H1 (cell line): ENCODE data around the gene ARHGAP15. TPM values are rescaled to one million over a fixed set of nuclear protein-coding genes. Genes with fewer than 3 reads are reported as not detected.

Source experiments
- CTCF ChIA-PET: fragments of 300-600 bp; sonication (Branson Sonifier 250); formaldehyde crosslinking; loops from one replicate; lab custom pipeline; 2021; ENCODE audit not compliant: partially characterized antibody; lab: Charles Lee
- POLR2A ChIA-PET: fragments of 300-600 bp; sonication (Branson Sonifier 250); formaldehyde crosslinking; loops from one replicate; lab custom pipeline; 2021; ENCODE audit warnings: inconsistent platforms; ENCODE audit not compliant: partially characterized antibody; lab: Charles Lee
- DNase-seq, 2 experiments: peaks; one replicate each; pipeline versions ENCODE4 v3.0.0 to v3.0.0-alpha.2; 2010 to 2022; ENCODE audit warnings: low spot score in 2 of 2, low read depth in 1 of 2, mixed read lengths in 1 of 2
- FAIRE-seq: peaks from 2 replicates; lab custom pipeline; 2011; peaks lifted over from hg19 to GRCh38; lab: Jason Lieb, UNC
- H2AFZ ChIP-seq: 2 replicates; pipeline ENCODE4 v1.8.1; 2012; ENCODE audit warnings: low read length, inconsistent platforms
- H2AK5ac ChIP-seq: 2 replicates; pipeline ENCODE4 v1.6.1; 2013; ENCODE audit warnings: low read depth, low read length
- H2BK120ac ChIP-seq: replicated peaks from 2 replicates; pipeline ENCODE3; 2013; ENCODE audit warnings: low read depth, low read length, inconsistent platforms
- H2BK12ac ChIP-seq: 2 replicates; pipeline ENCODE4 v1.6.1; 2013; ENCODE audit warnings: low read depth, low read length
- H2BK15ac ChIP-seq: 2 replicates; pipeline ENCODE4 v1.6.1; 2013; ENCODE audit warnings: low read length
- H2BK20ac ChIP-seq: 2 replicates; pipeline ENCODE4 v1.6.1; 2013; ENCODE audit warnings: low read length
- H2BK5ac ChIP-seq: 2 replicates; pipeline ENCODE4 v1.6.1; 2013; ENCODE audit warnings: low read depth, low read length
- H3K14ac ChIP-seq: 2 replicates; pipeline ENCODE4 v1.6.1; 2013; ENCODE audit warnings: inconsistent platforms; ENCODE audit not compliant: insufficient read length
- H3K18ac ChIP-seq: 2 replicates; pipeline ENCODE4 v1.6.1; 2013; ENCODE audit warnings: low read length; ENCODE audit errors: extremely low read depth
- H3K23ac ChIP-seq: 2 replicates; pipeline ENCODE4 v1.6.1; 2013; ENCODE audit warnings: inconsistent platforms; ENCODE audit not compliant: insufficient read length
- H3K23me2 ChIP-seq: 2 replicates; pipeline ENCODE4 v1.6.1; 2013; ENCODE audit warnings: low read depth, low read length
- H3K27ac ChIP-seq: 2 replicates; pipeline ENCODE4 v1.6.1; 2011; ENCODE audit warnings: low read depth, low read length, inconsistent platforms
- H3K27me3 ChIP-seq, 4 experiments: replicated peaks in 1 of 4; 1 replicate in 1 of 4; 2 replicates in 3 of 4; pipeline versions ENCODE4 v1.6.1 to v1.8.1; 2011 to 2013; ENCODE audit warnings: low read length in 3 of 4, mild to moderate bottlenecking in 3 of 4, inconsistent platforms in 2 of 4, mixed read lengths in 2 of 4, moderate library complexity in 1 of 4; ENCODE audit not compliant: control insufficient read depth in 3 of 4, insufficient read depth in 3 of 4; ENCODE audit errors: extremely low read depth in 1 of 4
- H3K36me3 ChIP-seq, 4 experiments: 2 replicates each; pipeline versions ENCODE4 v1.6.1 to v1.8.1; 2011 to 2013; ENCODE audit warnings: mild to moderate bottlenecking in 4 of 4, low read length in 3 of 4, moderate library complexity in 2 of 4, control low read depth in 1 of 4, inconsistent platforms in 1 of 4; ENCODE audit not compliant: insufficient read depth in 4 of 4, control insufficient read depth in 2 of 4
- H3K4ac ChIP-seq: replicated peaks from 2 replicates; pipeline ENCODE3; 2013; ENCODE audit warnings: low read length, low read depth, mixed read lengths, inconsistent platforms; ENCODE audit not compliant: insufficient read length
- H3K4me1 ChIP-seq, 4 experiments: replicated peaks in 1 of 4; 1 replicate in 1 of 4; 2 replicates in 3 of 4; pipeline versions ENCODE4 v1.6.1 to v1.8.1; 2011 to 2013; ENCODE audit warnings: low read length in 3 of 4, inconsistent platforms in 2 of 4, mixed read lengths in 1 of 4; ENCODE audit not compliant: insufficient read depth in 4 of 4, control insufficient read depth in 3 of 4
- H3K4me2 ChIP-seq, 2 experiments: 2 replicates each; pipeline versions ENCODE4 v1.6.1 to v1.8.1; 2011 to 2013; ENCODE audit warnings: low read depth in 2 of 2, low read length in 2 of 2, control low read depth in 1 of 2, inconsistent platforms in 1 of 2, mild to moderate bottlenecking in 1 of 2; ENCODE audit not compliant: insufficient read depth in 1 of 2
- H3K4me3 ChIP-seq, 4 experiments: fragments of 200-600, 300-600 bp in 1 of 4; sonication (generic), shearing (Covaris generic), sonication (Bioruptor Twin) in 1 of 4; 2 replicates each; pipeline versions ENCODE4 v1.5.1 to v1.8.1; 2011 to 2016; ENCODE audit warnings: low read length in 4 of 4, low read depth in 3 of 4, control low read depth in 2 of 4, inconsistent platforms in 2 of 4, mild to moderate bottlenecking in 2 of 4, mixed read lengths in 1 of 4, moderate library complexity in 1 of 4; ENCODE audit not compliant: insufficient read depth in 2 of 4; ENCODE audit errors: extremely low read depth in 1 of 4
- H3K56ac ChIP-seq: replicated peaks from 2 replicates; pipeline ENCODE3; 2013; ENCODE audit warnings: low read depth, mild to moderate bottlenecking, mixed read lengths, low read length, inconsistent platforms; ENCODE audit not compliant: insufficient read length
- H3K79me1 ChIP-seq: 2 replicates; pipeline ENCODE4 v1.6.1; 2013; ENCODE audit warnings: low read depth, low read length, control low read depth
- H3K79me2 ChIP-seq, 2 experiments: 2 replicates each; pipeline versions ENCODE4 v1.6.1 to v1.8.1; 2012 to 2013; ENCODE audit warnings: low read length in 2 of 2, mild to moderate bottlenecking in 2 of 2, inconsistent platforms in 1 of 2; ENCODE audit not compliant: insufficient read depth in 2 of 2, control insufficient read depth in 1 of 2
- H3K9ac ChIP-seq, 4 experiments: replicated peaks in 1 of 4; 1 replicate in 1 of 4; 2 replicates in 3 of 4; pipeline versions ENCODE4 v1.6.1 to v1.8.1; 2011 to 2013; ENCODE audit warnings: low read depth in 3 of 4, low read length in 3 of 4, control low read depth in 2 of 4, mild to moderate bottlenecking in 2 of 4, moderate library complexity in 2 of 4, inconsistent platforms in 1 of 4; ENCODE audit errors: extremely low read depth in 1 of 4
- H3K9me3 ChIP-seq, 2 experiments: 2 replicates each; pipeline versions ENCODE4 v1.6.1 to v1.8.1; 2012 to 2013; ENCODE audit warnings: mild to moderate bottlenecking in 2 of 2, moderate library complexity in 2 of 2, control low read depth in 1 of 2, inconsistent platforms in 1 of 2, low read depth in 1 of 2, low read length in 1 of 2, mixed read lengths in 1 of 2; ENCODE audit not compliant: insufficient read depth in 2 of 2
- H4K20me1 ChIP-seq, 2 experiments: replicated peaks in 1 of 2; 2 replicates each; pipeline versions ENCODE3 to v1.8.1; 2011 to 2013; ENCODE audit warnings: inconsistent platforms in 2 of 2, low read length in 2 of 2, mild to moderate bottlenecking in 1 of 2; ENCODE audit not compliant: insufficient read depth in 2 of 2, control insufficient read depth in 1 of 2
- H4K5ac ChIP-seq: 2 replicates; pipeline ENCODE4 v1.6.1; 2013; ENCODE audit warnings: low read length, low read depth, mixed read lengths, inconsistent platforms; ENCODE audit not compliant: insufficient read length
- H4K8ac ChIP-seq: 2 replicates; pipeline ENCODE4 v1.8.0; 2013; ENCODE audit warnings: mild to moderate bottlenecking, moderate library complexity, low read length, inconsistent platforms; ENCODE audit not compliant: insufficient read depth; ENCODE audit errors: extremely low read depth
- H4K91ac ChIP-seq: replicated peaks from 2 replicates; pipeline ENCODE3; 2013; ENCODE audit warnings: low read length, mixed read lengths, inconsistent platforms; ENCODE audit not compliant: insufficient read length
- CEBPB ChIP-seq: IDR thresholded peaks from 2 replicates; pipeline ENCODE4 v1.6.1; 2012; ENCODE audit warnings: low read depth, low read length
- EP300 ChIP-seq, 2 experiments: IDR thresholded peaks; 1 replicate in 1 of 2; 2 replicates in 1 of 2; pipeline ENCODE4 v1.6.1; 2011 to 2012; ENCODE audit warnings: low read depth in 2 of 2, low read length in 2 of 2, mild to moderate bottlenecking in 2 of 2, borderline replicate concordance in 1 of 2, inconsistent platforms in 1 of 2, moderate library complexity in 1 of 2
- FOSL1 ChIP-seq: IDR thresholded peaks from 2 replicates; pipeline ENCODE4 v1.6.1; 2011; ENCODE audit warnings: mild to moderate bottlenecking, low read depth, low read length, moderate library complexity; ENCODE audit not compliant: insufficient read depth
- GABPA ChIP-seq: IDR thresholded peaks from 2 replicates; pipeline ENCODE4 v1.6.1; 2011; ENCODE audit warnings: mild to moderate bottlenecking, low read length, moderate library complexity, borderline replicate concordance; ENCODE audit not compliant: insufficient read depth
- GTF2F1 ChIP-seq: IDR thresholded peaks from 2 replicates; pipeline ENCODE4 v1.6.1; 2012; ENCODE audit warnings: low read depth, low read length, improper control_type of control experiment, borderline replicate concordance
- KDM1A ChIP-seq: fragments of 200-600, 300-600 bp; sonication (generic); IDR thresholded peaks from 2 replicates; pipeline ENCODE4 v1.7.1; 2016; ENCODE audit warnings: mild to moderate bottlenecking, low read length, borderline replicate concordance
- MAFK ChIP-seq: IDR thresholded peaks from 2 replicates; pipeline ENCODE4 v1.6.1; 2012; ENCODE audit warnings: low read depth, mild to moderate bottlenecking, improper control_type of control experiment, low read length
- POLR2A ChIP-seq, 2 experiments: IDR thresholded peaks; 1 replicate in 1 of 2; 2 replicates in 1 of 2; pipeline ENCODE4 v1.6.1; 2011; ENCODE audit warnings: low read depth in 2 of 2, low read length in 2 of 2, mild to moderate bottlenecking in 2 of 2; ENCODE audit errors: control extremely low read depth in 1 of 2
- RFX5 ChIP-seq: IDR thresholded peaks from 2 replicates; pipeline ENCODE4 v1.6.1; 2011; ENCODE audit warnings: low read depth, low read length, improper control_type of control experiment, borderline replicate concordance
- SAP30 ChIP-seq: fragments of 300-600 bp; sonication (generic); IDR thresholded peaks from 2 replicates; pipeline ENCODE4 v1.7.1; 2012; ENCODE audit warnings: low read length, moderate library complexity, mild to moderate bottlenecking, inconsistent platforms; ENCODE audit not compliant: insufficient read depth, insufficient replicate concordance
- SIRT6 ChIP-seq: IDR thresholded peaks from one replicate; pipeline ENCODE4 v1.7.1; 2012; ENCODE audit warnings: low read length, inconsistent platforms
- SP1 ChIP-seq: IDR thresholded peaks from 2 replicates; pipeline ENCODE4 v1.6.1; 2011; ENCODE audit warnings: low read depth, low read length
- SUZ12 ChIP-seq: fragments of 200-600 bp; sonication (generic); IDR thresholded peaks from 2 replicates; pipeline ENCODE4 v1.6.1; 2012; ENCODE audit warnings: mild to moderate bottlenecking, inconsistent platforms, low read length, moderate library complexity, mixed read lengths
- TBP ChIP-seq: IDR thresholded peaks from 2 replicates; pipeline ENCODE4 v1.6.1; 2011; ENCODE audit warnings: low read depth, low read length, improper control_type of control experiment
- polyA plus RNA-seq, 7 experiments: library from polyadenylated mRNA; depleted of rRNA in 3 of 7; stranded (reverse) in 5 of 7; unstranded in 2 of 7; fragments of >200 nt in 5 of 7; fragments of 200-250 nt in 2 of 7; gene quantifications; 1 replicate in 5 of 7; 2 replicates in 1 of 7; 4 replicates in 1 of 7; pipeline versions ENCODE4 v1.2.1 to v1.2.3, GENCODE V29; 2011 to 2013; ENCODE audit warnings: missing spikeins in 2 of 7, mixed read lengths in 2 of 7
- total RNA-seq: library from RNA; stranded (reverse); fragmentation: NEBNext Ultra II Directional; extraction: Animal tissue kit (Norgen Biotek cat#: 25700); gene quantifications from 2 replicates; pipeline ENCODE4 v1.2.1, GENCODE V29; 2021
- TF ChIP-seq, protein P1 (sequence below): IDR thresholded peaks from 2 replicates; pipeline ENCODE4 v1.6.1; 2011; ENCODE audit warnings: low read length, improper control_type of control experiment

ARHGAP15 gene
- total and polyA plus RNA-seq, 2 of the 8 experiments (the other 6 are each of a cell fraction or from before 2014, with no cell fraction given): not detected

DNA sequence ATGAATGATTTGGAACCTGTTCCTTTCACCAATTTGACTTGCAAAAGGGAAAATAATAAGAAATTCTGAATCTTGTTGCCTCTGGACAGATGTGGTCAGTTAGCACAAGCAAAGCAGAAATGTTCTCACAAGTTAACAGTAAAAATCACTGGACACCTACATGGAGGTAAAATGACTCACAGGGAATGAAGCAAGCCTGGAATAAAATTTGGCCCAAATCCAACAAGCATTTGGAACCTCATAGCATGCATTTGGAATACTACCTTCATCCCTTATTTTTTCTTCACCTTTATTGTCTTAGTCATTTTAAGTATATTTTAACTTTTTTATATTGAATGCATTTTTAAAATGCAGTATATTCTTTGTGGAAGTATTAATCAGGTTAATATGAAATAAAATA, 602.9 kb downstream of the ARHGAP15 start:
- Histone ChIP-seq H3K56ac (no peak overlapping the region), H3K14ac (no peak overlapping the region), H3K4me2 (no peak overlapping the region), H3K36me3 (no peaks in the 10 kb centered on the region), H3K79me2 (no peaks in the 10 kb centered on the region), H2AFZ (no peak overlapping the region), H3K9me3 (no peaks in the 10 kb centered on the region), H2BK20ac (no peak overlapping the region), H2BK12ac (no peak overlapping the region), H2BK120ac (no peak overlapping the region), H4K91ac (no peak overlapping the region), H3K23me2 (no peaks in the 10 kb centered on the region), H3K23ac (no peak overlapping the region), H3K27me3 (no peaks in the 10 kb centered on the region), H4K20me1 (no peaks in the 10 kb centered on the region), H4K5ac (no peak overlapping the region), H3K4me3 (no peak overlapping the region), H4K8ac (no peak overlapping the region), H3K27ac (no peak overlapping the region), H3K79me1 (no peaks in the 10 kb centered on the region), H2BK15ac (no peak overlapping the region), H3K18ac (no peak overlapping the region), H3K4ac (no peak overlapping the region), H3K4me1 (peaks cover 0 to 5% (median 1%) of the 10 kb centered on the region in 4 experiments; a peak in 2 of 7 replicates), H3K9ac (no peak overlapping the region), H2BK5ac (no peak overlapping the region), H2AK5ac (no peak overlapping the region)
- ChIA-PET POLR2A (no interaction called here), CTCF (interaction anchor here (1.3 kb wide), 1 partner anchor 11 kb away, joined by 3 read pairs; no protein-coding TSS in a partner anchor)
- DNase-seq (no peak), FAIRE-seq (no peak)
- TF ChIP-seq SAP30 (no peak), SUZ12 (no peak), EP300 (IDR thresholded peaks at IDR 0.05; ENCODE audit: borderline replicate concordance in 1 of 2, low read depth in 2 of 2, low read length in 2 of 2) (no peak), TBP (no peak), KDM1A (no peak), GTF2F1 (no peak), SIRT6 (no peak), POLR2A (IDR thresholded peaks at IDR 0.05; ENCODE audit: control extremely low read depth in 1 of 2, low read depth in 2 of 2, low read length in 2 of 2) (no peak), MAFK (no peak), SP1 (no peak), GABPA (no peak), FOSL1 (no peak), RFX5 (no peak), CEBPB (no peak)
- TF ChIP-seq, protein P1, sequence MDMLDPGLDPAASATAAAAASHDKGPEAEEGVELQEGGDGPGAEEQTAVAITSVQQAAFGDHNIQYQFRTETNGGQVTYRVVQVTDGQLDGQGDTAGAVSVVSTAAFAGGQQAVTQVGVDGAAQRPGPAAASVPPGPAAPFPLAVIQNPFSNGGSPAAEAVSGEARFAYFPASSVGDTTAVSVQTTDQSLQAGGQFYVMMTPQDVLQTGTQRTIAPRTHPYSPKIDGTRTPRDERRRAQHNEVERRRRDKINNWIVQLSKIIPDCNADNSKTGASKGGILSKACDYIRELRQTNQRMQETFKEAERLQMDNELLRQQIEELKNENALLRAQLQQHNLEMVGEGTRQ: no peak
